Superior temporal gyrus (tissue), 1 donor: Measurements from ENCODE around the gene MYCL.

Experiments used
- DNase-seq: peaks from one replicate; pipeline ENCODE4 v3.0.0-alpha.2; 2016; ENCODE audit errors: extremely low spot score

MYCL gene

DNA sequence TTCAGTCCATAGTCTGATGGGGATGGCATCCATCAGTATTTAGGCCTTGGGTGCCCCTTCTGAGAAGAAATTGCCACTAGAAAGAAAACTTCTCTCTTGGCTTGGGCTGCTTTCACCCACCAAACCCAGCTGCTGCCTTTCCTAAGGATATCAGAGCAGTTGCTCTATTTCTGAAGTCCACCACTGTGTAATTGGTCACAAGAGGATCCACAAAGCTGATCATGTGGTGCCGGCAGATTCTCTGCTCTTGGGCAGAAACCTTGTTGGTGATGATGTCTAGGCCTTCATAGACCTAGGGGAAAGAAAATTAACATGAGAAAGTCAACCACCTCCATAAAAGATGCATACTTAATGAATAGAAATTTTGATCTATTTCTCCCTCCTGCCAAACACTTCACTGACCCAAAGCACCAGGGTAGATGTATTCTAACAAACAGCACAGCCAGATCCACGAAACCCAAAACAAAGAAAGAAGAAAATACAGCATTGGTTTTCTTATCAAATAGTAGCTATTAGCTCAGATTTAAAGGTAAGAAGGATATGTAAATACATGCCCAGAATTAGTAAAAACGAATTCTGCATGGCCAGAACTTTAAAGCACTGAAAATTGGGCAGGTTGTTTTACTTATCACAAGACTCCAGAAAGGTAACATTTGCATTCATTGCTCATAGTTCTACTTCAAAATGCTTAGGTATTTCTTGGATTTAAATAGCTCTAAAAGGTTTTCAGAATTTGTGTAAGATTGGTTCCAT is 44.4 kb downstream of the MYCL start:
- no peak for DNase-seq

GRCh38 chr1:39854738-39855137 is 47.0 kb downstream of the MYCL start:
- DNase-seq, result no peak

DNA sequence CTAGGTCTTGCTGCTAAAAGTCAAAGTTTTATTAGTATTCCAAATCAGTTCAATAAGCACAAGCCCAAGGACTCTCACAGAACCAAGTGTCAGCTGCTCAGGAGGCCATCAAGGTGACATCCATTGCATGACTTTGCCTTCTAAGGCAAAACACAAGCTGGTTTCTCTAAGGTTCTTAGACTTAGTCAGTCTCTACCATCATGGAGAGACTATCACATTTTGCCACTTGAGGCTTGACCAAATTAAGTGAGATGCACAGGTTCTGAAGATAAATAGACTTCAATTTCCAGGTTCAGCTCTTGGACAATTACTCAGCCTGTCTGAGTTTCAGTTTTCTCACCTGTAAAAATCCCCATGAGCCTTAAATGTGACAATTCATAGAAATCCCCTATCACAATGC is 47.4 kb downstream of the MYCL start:
- no peak for DNase-seq

- DNase-seq, result no peak
Observed at GRCh38 chr1:39852876-39853275, 48.8 kb downstream of the MYCL start.

DNA sequence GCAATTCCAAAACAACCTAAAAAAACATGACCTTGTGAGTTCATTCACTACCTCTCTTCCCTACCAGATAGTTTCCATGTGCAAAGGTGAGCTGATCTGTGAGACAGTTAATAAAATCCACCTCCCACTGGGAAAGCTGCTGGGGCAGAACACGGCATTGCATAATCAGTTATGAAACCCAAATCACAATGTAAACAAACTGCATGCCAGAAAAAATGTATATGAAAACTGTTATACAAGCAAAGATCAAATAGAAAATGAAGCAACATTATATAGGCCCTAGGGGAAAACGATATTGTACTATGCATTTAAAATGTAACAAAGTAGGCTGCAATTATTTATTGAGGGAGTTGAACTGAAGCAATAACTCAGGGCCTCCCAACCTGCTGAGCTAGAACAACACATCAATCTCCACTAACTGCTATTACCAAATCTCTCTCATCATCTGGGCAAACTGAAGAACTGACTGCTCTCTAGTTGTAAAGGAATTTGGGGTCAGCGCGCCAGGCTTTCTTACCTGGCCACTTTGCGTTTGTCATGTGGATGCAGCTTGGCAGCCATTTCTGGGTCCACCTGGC is 49.4 kb downstream of the MYCL start:
- no peak for DNase-seq

DNA sequence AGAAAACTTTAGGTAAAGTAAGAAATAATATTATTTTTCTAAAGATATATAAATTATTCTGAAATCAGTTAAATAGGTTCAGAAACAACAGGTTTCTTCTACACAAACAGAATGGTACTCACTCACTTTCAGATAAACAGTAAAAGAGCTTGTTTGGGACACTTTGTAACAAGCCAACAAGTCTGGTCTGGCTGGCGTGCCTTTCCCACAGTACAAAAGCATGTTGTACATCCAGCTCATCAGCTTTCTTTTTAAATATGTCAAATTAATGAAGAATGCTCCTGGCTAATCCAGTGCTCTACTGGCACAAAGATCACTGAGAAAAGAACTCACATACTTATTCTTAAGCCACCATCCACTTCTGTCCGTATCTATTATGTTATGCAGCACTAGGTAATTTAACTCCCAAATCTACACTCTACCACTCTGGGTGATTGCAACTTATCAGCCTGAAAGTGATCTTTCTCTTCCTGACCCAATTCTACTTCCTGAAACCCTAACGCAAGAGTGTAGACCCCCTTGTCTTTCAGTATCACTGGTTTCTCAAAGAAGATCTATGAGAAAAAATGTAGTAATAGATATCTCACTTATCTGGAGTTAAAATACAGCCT is 51.0 kb downstream of the MYCL start:
- DNase-seq, result no peak

DNA sequence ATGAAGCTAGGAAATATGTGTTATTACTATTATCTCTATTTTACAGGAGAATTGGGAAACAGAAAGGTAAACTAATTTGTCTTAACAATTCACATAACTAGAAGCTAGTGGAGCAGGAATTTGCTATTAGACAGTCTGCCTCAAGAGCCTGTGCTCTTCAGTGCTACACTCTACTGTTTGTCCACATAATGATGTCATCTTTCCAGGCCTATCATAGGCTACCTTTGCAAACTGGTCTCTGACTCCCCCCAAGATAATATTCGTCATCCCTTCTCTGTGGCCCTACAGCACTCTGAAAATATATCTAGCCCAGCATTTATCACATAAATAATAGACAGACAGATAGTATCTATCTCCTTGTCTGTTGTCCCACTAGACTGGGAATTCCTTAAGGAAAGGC is 52.5 kb downstream of the MYCL start:
- no peak for DNase-seq

DNA sequence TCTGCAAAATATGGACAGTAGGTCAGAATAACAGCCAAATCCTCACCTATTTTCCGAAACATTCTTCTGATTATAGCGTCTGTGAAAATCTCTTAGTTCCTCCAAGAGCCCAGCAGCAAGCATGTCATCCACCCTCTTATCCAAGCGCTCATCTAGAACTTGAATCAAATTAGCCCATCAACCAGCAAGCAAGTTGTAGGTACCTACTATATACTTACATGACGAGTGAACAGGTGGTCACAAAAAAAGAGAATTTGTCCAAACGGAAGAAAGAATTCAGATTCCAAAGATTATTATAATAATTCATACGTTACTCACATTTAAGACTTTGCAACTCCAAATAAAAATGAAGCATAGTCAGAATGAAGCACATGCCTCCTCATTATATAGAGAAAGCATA is 53.8 kb downstream of the MYCL start:
- no peak for DNase-seq

GRCh38 chr1:39846796-39847195 is 54.9 kb downstream of the MYCL start:
- DNase-seq, result no peak

DNA sequence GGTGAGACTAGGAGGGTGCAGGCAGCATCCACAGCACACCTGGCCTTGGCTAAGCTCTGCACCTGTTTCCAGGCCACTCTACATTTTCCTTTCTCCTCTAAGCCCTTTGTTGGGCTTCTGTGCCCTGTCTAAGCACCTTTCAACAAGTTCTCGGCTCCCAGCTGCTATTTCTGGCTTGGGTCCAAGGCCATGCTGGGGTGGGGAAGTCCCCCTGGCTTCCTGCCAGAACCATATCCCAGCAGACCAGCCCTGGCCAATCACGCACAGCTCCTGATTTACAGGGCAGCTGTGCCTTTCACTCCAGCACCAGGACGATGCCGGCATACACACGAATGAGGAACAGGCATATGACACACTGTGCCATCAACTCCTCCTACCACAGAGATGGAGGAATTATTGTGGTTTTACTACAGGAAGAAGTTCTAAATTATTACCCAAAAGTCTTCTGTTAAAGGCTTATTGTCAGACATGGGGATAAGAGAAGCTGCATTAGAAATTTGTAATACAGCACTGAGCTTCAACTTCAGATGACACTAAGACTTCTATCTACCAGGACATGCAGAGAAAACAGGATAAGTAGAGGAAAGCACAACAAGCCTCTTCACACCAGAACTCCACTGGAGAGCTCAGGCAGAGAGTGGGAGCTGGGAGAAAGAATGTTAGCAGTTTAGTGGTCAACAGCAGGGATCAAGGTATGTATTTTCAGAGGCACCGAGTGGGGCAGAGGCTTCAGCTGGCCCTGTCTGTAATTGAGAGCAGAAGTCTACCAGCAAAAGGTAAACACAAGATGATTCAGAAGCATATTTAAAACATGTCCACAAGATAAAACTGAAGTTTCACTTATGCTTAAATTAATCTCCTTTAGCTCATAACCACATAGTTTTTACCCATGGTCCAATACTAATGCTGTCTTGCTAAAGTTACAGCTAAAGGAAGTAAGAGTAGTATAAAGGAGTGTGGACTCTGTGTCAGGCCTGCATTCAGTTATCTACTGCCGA is 55.8 kb downstream of the MYCL start:
- DNase-seq, result peak; percentile 66
